Measurements from ENCODE around the gene RNASE12. TPM values are rescaled to one million over a fixed set of nuclear protein-coding genes. Genes with fewer than 3 reads are reported as not detected.

RNASE12 gene
- polyA plus RNA-seq, 1 of the 3 experiments (the other 2 are of a cell fraction): not detected

DNA sequence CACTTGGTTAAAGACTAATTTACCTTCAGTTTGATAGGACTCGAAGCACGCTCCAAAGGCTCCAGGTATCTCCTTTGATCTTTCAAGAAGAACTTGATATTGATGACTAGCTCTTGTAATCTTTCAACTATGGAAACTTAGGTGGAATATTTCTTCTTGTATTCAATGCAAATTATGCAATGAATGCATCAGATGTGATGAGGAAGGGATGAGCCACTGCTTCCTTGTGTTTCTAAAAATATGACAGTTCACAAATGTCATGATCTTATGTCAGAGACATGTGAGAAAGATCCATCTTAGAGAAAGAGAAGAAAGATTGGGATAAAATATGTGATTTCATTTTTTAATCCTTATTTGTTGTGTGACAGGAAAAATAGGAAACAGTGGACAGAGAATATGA lies 40.2 kb downstream of the RNASE12 start:
- WGBS (ENCODE audit: low lambda C conversion rate): 13% methylated on average over 2 of the region's 2 CpGs
- Histone ChIP-seq H3K4me1 (ENCODE audit: control insufficient read depth in 1 of 2, insufficient read depth in 2 of 2, low read depth in 1 of 2, low read length in 1 of 2) (no peaks in the 10 kb centered on the region), H3K79me2 (ENCODE audit: insufficient read depth) (no peaks in the 10 kb centered on the region), H3K27me3 (ENCODE audit: insufficient read depth) (peaks cover 49% of the 10 kb centered on the region), H3K4me2 (no peak overlapping the region), H4K20me1 (ENCODE audit: insufficient read depth) (no peaks in the 10 kb centered on the region), H3K9ac (no peak overlapping the region), H3K4me3 (ENCODE audit: low read depth in 2 of 2, low read length in 1 of 2) (no peak overlapping the region), H3K36me3 (replicated peaks in 1 of 2; ENCODE audit: control insufficient read depth in 1 of 2, insufficient read depth in 2 of 2, low read length in 1 of 2) (no peaks in the 10 kb centered on the region), H2AFZ (ENCODE audit: low read depth) (no peak overlapping the region), H3F3A (replicated peaks; ENCODE audit: insufficient read depth) (no peaks in the 10 kb centered on the region), H3K9me2 (no peaks in the 10 kb centered on the region), H3K27ac (ENCODE audit: low read depth in 2 of 2, low read length in 1 of 2) (no peak overlapping the region), H3K9me3 (no peaks in the 10 kb centered on the region)
- DNase-seq: no peak
- ChIA-PET CTCF (no interaction called here), POLR2A (no interaction called here)
- TF ChIP-seq RFX5 (IDR thresholded peaks at IDR 0.05; ENCODE audit: low read length) (no peak), USF2 (IDR thresholded peaks at IDR 0.05; ENCODE audit: borderline replicate concordance, low read depth, low read length) (no peak), EZH2phosphoT487 (IDR thresholded peaks at IDR 0.05; ENCODE audit: borderline replicate concordance, low read depth) (no peak), TCF12 (IDR thresholded peaks at IDR 0.05) (no peak), FOSL2 (IDR thresholded peaks at IDR 0.05; ENCODE audit: borderline replicate concordance, low read depth) (no peak), RAD21 (IDR thresholded peaks at IDR 0.05; ENCODE audit: low read length) (no peak), POLR2AphosphoS5 (IDR thresholded peaks at IDR 0.05; ENCODE audit: low read depth, low read length) (no peak), GATA2 (CRISPR knock-in tag; IDR thresholded peaks at IDR 0.05) (no peak), MAX (IDR thresholded peaks at IDR 0.05; ENCODE audit: low read depth) (no peak)
- TF ChIP-seq, protein P1, sequence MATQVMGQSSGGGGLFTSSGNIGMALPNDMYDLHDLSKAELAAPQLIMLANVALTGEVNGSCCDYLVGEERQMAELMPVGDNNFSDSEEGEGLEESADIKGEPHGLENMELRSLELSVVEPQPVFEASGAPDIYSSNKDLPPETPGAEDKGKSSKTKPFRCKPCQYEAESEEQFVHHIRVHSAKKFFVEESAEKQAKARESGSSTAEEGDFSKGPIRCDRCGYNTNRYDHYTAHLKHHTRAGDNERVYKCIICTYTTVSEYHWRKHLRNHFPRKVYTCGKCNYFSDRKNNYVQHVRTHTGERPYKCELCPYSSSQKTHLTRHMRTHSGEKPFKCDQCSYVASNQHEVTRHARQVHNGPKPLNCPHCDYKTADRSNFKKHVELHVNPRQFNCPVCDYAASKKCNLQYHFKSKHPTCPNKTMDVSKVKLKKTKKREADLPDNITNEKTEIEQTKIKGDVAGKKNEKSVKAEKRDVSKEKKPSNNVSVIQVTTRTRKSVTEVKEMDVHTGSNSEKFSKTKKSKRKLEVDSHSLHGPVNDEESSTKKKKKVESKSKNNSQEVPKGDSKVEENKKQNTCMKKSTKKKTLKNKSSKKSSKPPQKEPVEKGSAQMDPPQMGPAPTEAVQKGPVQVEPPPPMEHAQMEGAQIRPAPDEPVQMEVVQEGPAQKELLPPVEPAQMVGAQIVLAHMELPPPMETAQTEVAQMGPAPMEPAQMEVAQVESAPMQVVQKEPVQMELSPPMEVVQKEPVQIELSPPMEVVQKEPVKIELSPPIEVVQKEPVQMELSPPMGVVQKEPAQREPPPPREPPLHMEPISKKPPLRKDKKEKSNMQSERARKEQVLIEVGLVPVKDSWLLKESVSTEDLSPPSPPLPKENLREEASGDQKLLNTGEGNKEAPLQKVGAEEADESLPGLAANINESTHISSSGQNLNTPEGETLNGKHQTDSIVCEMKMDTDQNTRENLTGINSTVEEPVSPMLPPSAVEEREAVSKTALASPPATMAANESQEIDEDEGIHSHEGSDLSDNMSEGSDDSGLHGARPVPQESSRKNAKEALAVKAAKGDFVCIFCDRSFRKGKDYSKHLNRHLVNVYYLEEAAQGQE (IDR thresholded peaks at IDR 0.05; ENCODE audit: low read depth, low read length): no peak
- TF ChIP-seq, protein P2, sequence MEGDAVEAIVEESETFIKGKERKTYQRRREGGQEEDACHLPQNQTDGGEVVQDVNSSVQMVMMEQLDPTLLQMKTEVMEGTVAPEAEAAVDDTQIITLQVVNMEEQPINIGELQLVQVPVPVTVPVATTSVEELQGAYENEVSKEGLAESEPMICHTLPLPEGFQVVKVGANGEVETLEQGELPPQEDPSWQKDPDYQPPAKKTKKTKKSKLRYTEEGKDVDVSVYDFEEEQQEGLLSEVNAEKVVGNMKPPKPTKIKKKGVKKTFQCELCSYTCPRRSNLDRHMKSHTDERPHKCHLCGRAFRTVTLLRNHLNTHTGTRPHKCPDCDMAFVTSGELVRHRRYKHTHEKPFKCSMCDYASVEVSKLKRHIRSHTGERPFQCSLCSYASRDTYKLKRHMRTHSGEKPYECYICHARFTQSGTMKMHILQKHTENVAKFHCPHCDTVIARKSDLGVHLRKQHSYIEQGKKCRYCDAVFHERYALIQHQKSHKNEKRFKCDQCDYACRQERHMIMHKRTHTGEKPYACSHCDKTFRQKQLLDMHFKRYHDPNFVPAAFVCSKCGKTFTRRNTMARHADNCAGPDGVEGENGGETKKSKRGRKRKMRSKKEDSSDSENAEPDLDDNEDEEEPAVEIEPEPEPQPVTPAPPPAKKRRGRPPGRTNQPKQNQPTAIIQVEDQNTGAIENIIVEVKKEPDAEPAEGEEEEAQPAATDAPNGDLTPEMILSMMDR (IDR thresholded peaks at IDR 0.05): no peak
- TF ChIP-seq, protein P3, sequence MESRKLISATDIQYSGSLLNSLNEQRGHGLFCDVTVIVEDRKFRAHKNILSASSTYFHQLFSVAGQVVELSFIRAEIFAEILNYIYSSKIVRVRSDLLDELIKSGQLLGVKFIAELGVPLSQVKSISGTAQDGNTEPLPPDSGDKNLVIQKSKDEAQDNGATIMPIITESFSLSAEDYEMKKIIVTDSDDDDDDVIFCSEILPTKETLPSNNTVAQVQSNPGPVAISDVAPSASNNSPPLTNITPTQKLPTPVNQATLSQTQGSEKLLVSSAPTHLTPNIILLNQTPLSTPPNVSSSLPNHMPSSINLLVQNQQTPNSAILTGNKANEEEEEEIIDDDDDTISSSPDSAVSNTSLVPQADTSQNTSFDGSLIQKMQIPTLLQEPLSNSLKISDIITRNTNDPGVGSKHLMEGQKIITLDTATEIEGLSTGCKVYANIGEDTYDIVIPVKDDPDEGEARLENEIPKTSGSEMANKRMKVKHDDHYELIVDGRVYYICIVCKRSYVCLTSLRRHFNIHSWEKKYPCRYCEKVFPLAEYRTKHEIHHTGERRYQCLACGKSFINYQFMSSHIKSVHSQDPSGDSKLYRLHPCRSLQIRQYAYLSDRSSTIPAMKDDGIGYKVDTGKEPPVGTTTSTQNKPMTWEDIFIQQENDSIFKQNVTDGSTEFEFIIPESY (IDR thresholded peaks at IDR 0.05; ENCODE audit: borderline replicate concordance, low read depth): no peak
- TF ChIP-seq, protein P4, sequence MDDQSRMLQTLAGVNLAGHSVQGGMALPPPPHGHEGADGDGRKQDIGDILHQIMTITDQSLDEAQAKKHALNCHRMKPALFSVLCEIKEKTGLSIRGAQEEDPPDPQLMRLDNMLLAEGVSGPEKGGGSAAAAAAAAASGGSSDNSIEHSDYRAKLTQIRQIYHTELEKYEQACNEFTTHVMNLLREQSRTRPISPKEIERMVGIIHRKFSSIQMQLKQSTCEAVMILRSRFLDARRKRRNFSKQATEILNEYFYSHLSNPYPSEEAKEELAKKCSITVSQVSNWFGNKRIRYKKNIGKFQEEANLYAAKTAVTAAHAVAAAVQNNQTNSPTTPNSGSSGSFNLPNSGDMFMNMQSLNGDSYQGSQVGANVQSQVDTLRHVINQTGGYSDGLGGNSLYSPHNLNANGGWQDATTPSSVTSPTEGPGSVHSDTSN (IDR thresholded peaks at IDR 0.05): no peak
